Activated CD8-positive, alpha-beta memory T cell treated with anti-CD3 and anti-CD28 coated beads for 4 hours (primary cell): Measurements from ENCODE around the gene CCDC38.
"Not testable (repeated sequence)": the region's sequence is repeated elsewhere in the genome, so short reads cannot be mapped to it uniquely, and the experiment has no call there.

Experiments used
- DNase-seq, 2 donors: peaks; one replicate each; pipeline ENCODE4 v3.0.0-alpha.2; 2020; ENCODE audit warnings: low read depth in 2 of 2

The CCDC38 gene

GRCh38 chr12:95942524-95943329 lies at the start of gene CCDC38:
CCDC38 (minus strand) TSS chr12:95942614; CDS start chr12:95936509, 6,105 bp downstream.
- peak; percentile 60 to 71 for DNase-seq

- no peak for DNase-seq
Measured at GRCh38 chr12:95990136-95990535, 47.7 kb upstream of the CCDC38 start.

GRCh38 chr12:95989504-95990123 lies 47.2 kb upstream of the CCDC38 start:
- no peak for DNase-seq

GRCh38 chr12:95988506-95989275 lies 46.3 kb upstream of the CCDC38 start:
- no peak for DNase-seq

GRCh38 chr12:95986635-95987570 lies 44.5 kb upstream of the CCDC38 start:
- no peak for DNase-seq

- DNase-seq, result no peak
Measured at GRCh38 chr12:95984682-95985081, 42.3 kb upstream of the CCDC38 start.

- DNase-seq, result no peak
Measured at GRCh38 chr12:95982602-95983001, 40.2 kb upstream of the CCDC38 start.

GRCh38 chr12:95980437-95980836 lies 38.0 kb upstream of the CCDC38 start:
- no peak for DNase-seq

- DNase-seq, result no peak
Measured at GRCh38 chr12:95978774-95979173, 36.4 kb upstream of the CCDC38 start.

GRCh38 chr12:95978351-95978750 lies 35.9 kb upstream of the CCDC38 start:
- no peak for DNase-seq

GRCh38 chr12:95977764-95978305 lies 35.4 kb upstream of the CCDC38 start:
- DNase-seq, result no peak

- no peak for DNase-seq
Measured at GRCh38 chr12:95976416-95976832, 34.0 kb upstream of the CCDC38 start.

GRCh38 chr12:95975491-95975890 lies 33.1 kb upstream of the CCDC38 start:
- DNase-seq, result no peak

GRCh38 chr12:95974358-95974757 lies 31.9 kb upstream of the CCDC38 start:
- DNase-seq, result no peak

- DNase-seq, result no peak
Measured at GRCh38 chr12:95972832-95973456, 30.5 kb upstream of the CCDC38 start.

- no peak for DNase-seq
Measured at GRCh38 chr12:95970905-95971304, 28.5 kb upstream of the CCDC38 start.

GRCh38 chr12:95969116-95969515 lies 26.7 kb upstream of the CCDC38 start:
- not testable (repeated sequence) for DNase-seq

GRCh38 chr12:95967301-95967700 lies 24.9 kb upstream of the CCDC38 start:
- no peak for DNase-seq

GRCh38 chr12:95966287-95966870 lies 24.0 kb upstream of the CCDC38 start:
- no peak for DNase-seq

- no peak for DNase-seq
Measured at GRCh38 chr12:95963096-95963495, 20.7 kb upstream of the CCDC38 start.
